Muscle of leg (tissue), 11 donors: ENCODE measurements around the gene KLK12. TPM values are rescaled to one million over a fixed set of nuclear protein-coding genes. Genes with fewer than 3 reads are reported as not detected.

Source experiments
- DNase-seq: peaks from one replicate; pipeline ENCODE4 v3.0.0; 2013
- H3K27ac ChIP-seq: one replicate; pipeline ENCODE4 v1.5.1; 2013; ENCODE audit warnings: mild to moderate bottlenecking, low read length, control low read depth
- H3K27me3 ChIP-seq: one replicate; pipeline ENCODE4 v1.6.1; 2013; ENCODE audit warnings: low read length; ENCODE audit not compliant: control insufficient read depth, insufficient read depth
- H3K36me3 ChIP-seq: one replicate; pipeline ENCODE4 v1.6.1; 2013; ENCODE audit warnings: low read length; ENCODE audit not compliant: control insufficient read depth, insufficient read depth
- H3K4me1 ChIP-seq: one replicate; pipeline ENCODE4 v1.6.1; 2013; ENCODE audit warnings: low read length; ENCODE audit not compliant: control insufficient read depth, insufficient read depth
- H3K4me3 ChIP-seq: one replicate; pipeline ENCODE4 v1.5.1; 2013; ENCODE audit warnings: low read length, control low read depth
- H3K9me3 ChIP-seq: replicated peaks from 2 replicates; pipeline ENCODE4 v1.6.1; 2013; ENCODE audit warnings: low read depth, low read length; ENCODE audit not compliant: control insufficient read depth
- WGBS: methylation state at CpG from one replicate; pipeline ENCODE4 v1.1.5; 2013; ENCODE audit warnings: missing lambda C conversion rate; ENCODE audit not compliant: insufficient coverage; 5-methylcytosine and 5-hydroxymethylcytosine counted together
- polyA plus RNA-seq, 8 donors: library from polyadenylated mRNA; unstranded; fragments of 120-200 nt; gene quantifications; one replicate each; pipeline versions ENCODE4 v1.2.1 to v1.2.3, GENCODE V29; 2013; ENCODE audit warnings: inconsistent platforms in 1 of 8, low replicate concordance in 1 of 8; ENCODE audit not compliant: insufficient read length in 8 of 8, insufficient read depth in 1 of 8
- total RNA-seq: library from RNA; stranded (reverse); fragments of 120-200 nt; gene quantifications from one replicate; pipeline ENCODE4 v1.2.4, GENCODE V29; 2013

Gene KLK12
- total and polyA plus RNA-seq, 9 donors = not detected

DNA sequence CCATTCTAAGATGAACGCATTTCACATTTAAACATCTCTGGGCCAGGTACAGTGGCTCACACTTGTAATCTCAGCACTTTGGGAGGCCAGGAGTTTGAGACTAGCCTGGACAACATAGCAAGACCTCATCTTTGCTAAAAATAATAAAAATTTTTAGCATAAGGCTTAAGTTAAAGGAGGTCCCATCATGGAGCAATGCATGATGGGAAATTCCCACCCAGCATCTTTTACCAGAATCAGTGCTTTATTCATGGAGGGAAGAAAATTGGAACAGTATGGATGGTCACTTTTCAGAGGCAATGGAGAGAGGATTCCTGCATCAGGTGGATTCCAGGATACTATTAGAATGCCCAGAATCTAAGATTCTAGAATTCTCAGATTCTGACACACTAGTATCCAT is 29.6 kb downstream of the KLK12 start:
- Histone ChIP-seq H3K27me3 (peaks cover 23% of the 10 kb centered on the region), H3K27ac (no peak overlapping the region), H3K36me3 (no peaks in the 10 kb centered on the region), H3K4me1 (no peaks in the 10 kb centered on the region), H3K4me3 (no peak overlapping the region), H3K9me3 (no peaks in the 10 kb centered on the region)
- DNase-seq = no peak
- 70% methylated on average over 1 of the region's 1 CpG for WGBS

DNA sequence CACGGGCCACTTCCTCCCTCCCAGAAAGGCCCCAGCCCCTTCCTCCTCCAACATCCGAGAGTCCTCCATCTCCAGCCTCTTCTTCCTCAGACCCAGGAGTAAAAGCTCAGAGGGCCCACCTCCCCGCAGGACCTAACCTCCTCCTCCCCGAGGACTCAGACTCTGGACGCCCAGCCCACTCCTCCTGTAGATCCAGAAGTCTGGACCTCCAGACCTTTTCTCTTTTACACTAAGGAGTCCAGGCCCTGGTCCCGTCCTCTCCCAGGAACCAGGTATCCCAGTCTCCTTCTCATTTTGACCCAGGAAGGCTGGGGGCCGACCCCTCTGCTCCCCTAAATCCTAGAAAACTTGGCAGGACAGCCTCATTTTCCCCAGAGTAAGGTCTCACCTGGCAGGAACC is 31.5 kb downstream of the KLK12 start:
- no peaks in the 10 kb centered on the region for H3K4me1 ChIP-seq
- no peak overlapping the region for H3K27ac ChIP-seq
- H3K4me3 ChIP-seq = no peak overlapping the region
- no peaks in the 10 kb centered on the region for H3K9me3 ChIP-seq
- H3K36me3 ChIP-seq = no peaks in the 10 kb centered on the region
- 70% methylated on average over 6 of the region's 7 CpGs for WGBS
- no peak for DNase-seq
- H3K27me3 ChIP-seq = peaks cover 21% of the 10 kb centered on the region

DNA sequence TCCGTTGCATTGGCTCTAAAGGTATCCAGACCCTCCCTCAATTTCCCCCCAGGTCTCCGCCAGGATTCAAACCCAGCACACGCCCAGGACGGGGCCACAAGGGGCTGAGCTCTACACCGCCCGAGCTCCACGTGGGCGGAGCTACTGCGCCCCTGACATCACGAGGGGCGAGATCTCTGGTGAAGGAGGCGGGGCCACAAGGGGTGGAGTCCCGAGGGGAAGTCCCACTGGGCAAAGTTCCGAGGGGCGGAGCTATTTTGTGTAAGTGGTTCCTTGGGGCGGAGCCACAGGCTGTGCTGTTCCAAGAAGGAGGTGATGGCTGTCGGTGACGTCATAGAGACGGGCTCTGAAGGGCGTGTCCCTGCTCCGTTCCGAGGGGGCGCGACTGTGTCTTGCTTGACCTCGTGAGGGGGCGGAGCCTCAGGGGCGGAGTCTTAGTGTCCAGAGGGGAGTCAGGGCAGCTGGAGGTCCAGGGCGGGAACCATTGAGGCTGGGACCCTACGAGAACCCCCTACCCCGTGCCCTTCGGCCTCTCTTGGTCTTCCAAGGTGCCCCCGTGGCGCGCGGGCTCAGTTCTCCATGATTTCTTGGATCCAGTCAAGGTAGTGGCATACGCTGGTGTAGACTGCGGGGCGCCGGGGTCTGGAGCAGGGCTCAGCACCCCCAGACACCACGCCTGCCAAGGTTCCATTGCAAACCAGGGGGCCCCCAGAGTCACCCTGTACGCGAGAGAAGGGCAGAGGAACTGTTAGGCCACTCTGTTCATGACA is 32.1 kb downstream of the KLK12 start:
- WGBS = 56% methylated on average over 37 of the region's 42 CpGs
- peak; percentile 6 for DNase-seq
- peaks cover 21% of the 10 kb centered on the region for H3K27me3 ChIP-seq

DNA sequence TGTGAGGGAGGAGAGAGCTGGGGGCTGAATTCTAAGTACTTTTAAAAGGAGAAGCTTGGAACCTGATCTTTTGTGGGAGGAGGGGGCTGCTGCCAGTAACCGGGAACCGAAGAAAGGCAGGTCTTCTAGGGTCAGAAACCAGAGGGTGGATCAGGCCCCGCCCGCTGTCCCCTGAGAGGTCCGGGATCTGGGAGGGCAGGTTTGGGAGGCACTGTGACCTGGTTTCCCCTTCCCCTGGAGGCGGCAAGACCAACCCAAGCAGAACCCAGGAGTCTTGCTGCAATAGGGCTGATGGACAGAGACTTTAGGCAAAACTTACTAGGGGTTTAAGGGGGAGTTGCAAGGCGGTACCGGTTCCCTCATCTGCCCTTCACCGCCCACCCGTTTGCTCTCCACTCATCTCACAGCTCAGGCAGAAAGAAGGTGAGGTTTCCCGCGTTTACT is 32.7 kb downstream of the KLK12 start:
- H3K4me1 ChIP-seq = no peaks in the 10 kb centered on the region
- H3K36me3 ChIP-seq = no peaks in the 10 kb centered on the region
- H3K9me3 ChIP-seq = no peaks in the 10 kb centered on the region
- no peak overlapping the region for H3K4me3 ChIP-seq
- H3K27ac ChIP-seq = no peak overlapping the region
- H3K27me3 ChIP-seq = peaks cover 21% of the 10 kb centered on the region
- DNase-seq = no peak
- 37% methylated on average over 9 of the region's 12 CpGs for WGBS

More for the DNA sequence above, 32.1 kb downstream of the KLK12 start:
- Histone ChIP-seq H3K27ac (no peak overlapping the region), H3K4me3 (no peak overlapping the region), H3K4me1 (no peaks in the 10 kb centered on the region), H3K36me3 (no peaks in the 10 kb centered on the region), H3K9me3 (no peaks in the 10 kb centered on the region)

DNA sequence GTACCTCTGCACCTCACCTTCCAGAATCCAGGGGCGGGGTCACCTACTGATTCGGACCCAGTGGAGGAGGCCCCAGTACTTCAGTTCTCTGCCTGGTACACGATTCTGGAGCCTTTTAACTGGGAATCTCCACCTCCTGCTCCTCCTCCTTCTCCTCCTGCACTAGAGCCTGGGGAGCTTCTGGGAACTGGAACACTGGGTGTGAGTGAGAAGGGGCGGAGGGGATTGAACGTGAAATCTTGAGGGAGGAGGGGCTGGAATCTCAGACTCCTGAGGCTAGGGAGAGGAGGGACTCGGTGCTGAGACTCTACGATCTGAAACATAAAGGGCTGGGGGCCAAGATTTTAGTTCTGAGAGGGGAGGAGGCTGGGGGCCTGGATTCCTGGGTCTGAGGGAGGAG is 33.3 kb downstream of the KLK12 start, which contains the start of gene KLK8:
KLK8 (minus strand) TSS at position 90 of the 400 bp plus-strand sequence. CDS start 437 bp downstream, outside the sequence.
- no peaks in the 10 kb centered on the region for H3K4me1 ChIP-seq
- H3K27ac ChIP-seq = no peak within 1 kb of the TSS
- H3K9me3 ChIP-seq = no peaks in the 10 kb centered on the region
- H3K36me3 ChIP-seq = no peaks in the 10 kb centered on the region
- 6% methylated on average over 2 of the region's 7 CpGs for WGBS
- peaks cover 21% of the 10 kb centered on the region for H3K27me3 ChIP-seq
- DNase-seq = peak; percentile 11
- H3K4me3 ChIP-seq = no peak within 1 kb of the TSS

DNA sequence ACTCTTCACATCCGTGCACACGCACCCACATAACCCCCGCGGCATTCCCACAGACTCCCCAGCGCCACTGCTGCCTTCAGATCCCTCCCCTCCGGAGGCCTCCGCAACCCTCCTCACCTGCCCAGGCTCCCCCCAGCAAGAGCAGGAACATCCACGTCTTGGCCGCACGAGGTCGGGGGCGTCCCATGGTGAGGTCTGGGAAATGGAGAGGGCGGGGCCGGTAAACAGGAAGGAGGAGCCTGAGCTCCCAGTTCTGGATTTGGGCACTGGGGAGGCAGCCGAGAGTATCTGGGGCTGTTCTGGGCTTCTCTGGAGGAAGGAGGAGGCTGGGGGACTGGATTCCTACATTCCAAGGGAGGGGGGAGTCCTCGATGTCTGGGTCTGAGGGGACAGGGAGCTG is 33.8 kb downstream of the KLK12 start:
- H3K27me3 ChIP-seq = peaks cover 21% of the 10 kb centered on the region
- no peak overlapping the region for H3K4me3 ChIP-seq
- H3K9me3 ChIP-seq = no peaks in the 10 kb centered on the region
- no peak for DNase-seq
- WGBS = 25% methylated on average over 10 of the region's 16 CpGs
- H3K36me3 ChIP-seq = no peaks in the 10 kb centered on the region
- no peaks in the 10 kb centered on the region for H3K4me1 ChIP-seq
- no peak overlapping the region for H3K27ac ChIP-seq

DNA sequence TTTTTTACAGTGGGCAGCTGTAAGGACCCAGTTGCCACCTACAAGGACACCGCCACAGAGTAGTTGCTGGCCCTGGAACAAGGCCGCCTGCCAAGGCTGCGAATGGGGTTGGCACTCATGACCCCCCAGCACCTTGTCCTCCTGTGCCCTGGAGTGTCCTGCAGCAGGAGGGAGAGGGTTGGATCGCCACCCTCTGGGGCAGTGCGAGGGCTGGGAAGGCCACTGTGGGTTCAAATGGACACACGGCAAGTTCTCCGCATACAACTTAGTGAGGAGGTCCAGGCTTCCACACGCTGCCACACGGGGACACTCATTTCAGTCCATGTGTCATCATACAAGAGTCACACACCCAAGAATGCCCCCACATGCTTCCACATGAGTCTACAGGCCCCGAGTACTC is 34.4 kb downstream of the KLK12 start:
- WGBS = 87% methylated on average over 5 of the region's 10 CpGs

DNA sequence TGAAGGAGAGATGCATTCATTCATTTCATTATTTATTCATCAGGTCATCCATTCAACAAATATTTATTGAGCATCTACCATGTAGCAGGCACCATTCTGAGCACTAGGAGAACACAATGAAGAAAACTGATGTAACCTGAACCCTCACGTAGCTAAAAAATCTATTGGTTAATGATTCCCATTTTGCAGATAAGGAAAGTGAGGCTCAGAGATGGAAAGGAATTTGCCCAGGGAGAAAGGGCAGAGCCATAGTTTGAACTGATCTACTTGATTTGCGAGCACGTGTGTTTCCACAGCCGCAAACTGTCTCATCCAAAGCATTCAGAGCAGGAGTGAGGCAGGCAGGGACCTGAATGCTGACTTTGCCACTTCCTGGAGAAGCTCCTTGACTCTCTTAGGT is 36.1 kb downstream of the KLK12 start:
- H3K4me3 ChIP-seq = no peak overlapping the region
- no peak for DNase-seq
- H3K36me3 ChIP-seq = no peaks in the 10 kb centered on the region
- H3K27ac ChIP-seq = no peak overlapping the region
- H3K4me1 ChIP-seq = no peaks in the 10 kb centered on the region
- H3K9me3 ChIP-seq = no peaks in the 10 kb centered on the region
- WGBS = 94% methylated on average over 3 of the region's 4 CpGs
- H3K27me3 ChIP-seq = peaks cover 21% of the 10 kb centered on the region

More for the DNA sequence above, 34.4 kb downstream of the KLK12 start:
- Histone ChIP-seq H3K27me3 (peaks cover 21% of the 10 kb centered on the region), H3K9me3 (no peaks in the 10 kb centered on the region), H3K27ac (no peak overlapping the region), H3K36me3 (no peaks in the 10 kb centered on the region), H3K4me1 (no peaks in the 10 kb centered on the region), H3K4me3 (no peak overlapping the region)
- no peak for DNase-seq

DNA sequence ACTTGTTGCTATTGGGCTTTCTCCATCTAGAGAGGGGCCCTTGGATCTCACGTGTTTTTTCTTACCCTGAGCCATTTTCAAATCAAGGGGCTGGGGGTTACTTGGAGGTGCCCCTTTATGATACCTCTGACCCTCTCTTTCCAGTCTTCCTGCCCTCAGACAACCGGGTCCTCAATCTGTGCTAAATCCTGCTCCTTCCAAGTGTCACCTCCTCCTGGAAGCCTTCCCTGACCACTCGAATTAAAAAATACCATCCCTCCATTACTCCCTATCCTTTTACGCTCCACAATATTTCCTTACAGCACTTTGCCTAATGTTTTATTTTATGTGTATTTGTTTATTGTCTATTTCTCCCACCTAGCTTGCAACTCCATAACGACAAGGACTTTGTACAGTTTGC is 36.7 kb downstream of the KLK12 start:
- Histone ChIP-seq H3K9me3 (no peaks in the 10 kb centered on the region), H3K4me1 (no peaks in the 10 kb centered on the region), H3K4me3 (no peak overlapping the region), H3K27me3 (peaks cover 21% of the 10 kb centered on the region), H3K27ac (no peak overlapping the region), H3K36me3 (no peaks in the 10 kb centered on the region)
- WGBS = 34% methylated on average over 2 of the region's 5 CpGs
- DNase-seq = no peak

DNA sequence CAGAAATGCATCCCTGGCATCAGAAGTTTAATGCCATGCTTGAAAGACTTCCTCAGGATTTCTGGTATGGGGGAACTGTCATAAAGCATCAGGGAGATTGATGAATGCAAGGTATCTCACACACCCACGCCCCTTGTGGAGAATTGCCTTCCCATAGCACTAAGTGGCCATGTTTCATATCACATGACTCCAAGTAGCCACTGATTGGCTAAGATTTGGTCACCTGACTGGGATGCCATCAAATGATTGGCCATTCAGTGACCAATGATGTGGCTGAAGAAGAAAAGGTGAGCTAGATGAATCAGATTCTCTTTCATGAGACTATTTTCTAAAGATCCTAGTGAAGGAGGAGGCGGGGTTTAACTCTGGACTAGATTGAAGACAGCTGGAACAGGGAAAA is 40.7 kb downstream of the KLK12 start:
- no peak overlapping the region for H3K4me3 ChIP-seq
- H3K9me3 ChIP-seq = no peaks in the 10 kb centered on the region
- WGBS = no CpG with 5 or more reads among the region's 2 CpGs
- no peak overlapping the region for H3K27ac ChIP-seq
- DNase-seq = no peak
- H3K4me1 ChIP-seq = no peaks in the 10 kb centered on the region
- H3K36me3 ChIP-seq = no peaks in the 10 kb centered on the region
- H3K27me3 ChIP-seq = no peaks in the 10 kb centered on the region
